H9 (cell line): Measurements from ENCODE around the gene RBM14. TPM values are rescaled to one million over a fixed set of nuclear protein-coding genes. Genes with fewer than 3 reads are reported as not detected.

Source experiments
- DNase-seq: peaks from one replicate; pipeline ENCODE4 v3.0.0-alpha.2; 2017
- H2AFZ ChIP-seq: one replicate; pipeline ENCODE4 v1.6.1; 2013; ENCODE audit warnings: mild to moderate bottlenecking, low read length, control low read depth, moderate library complexity
- H2AK5ac ChIP-seq: 2 replicates; pipeline ENCODE4 v1.6.1; 2013; ENCODE audit warnings: low read length, control low read depth, mixed read lengths; ENCODE audit not compliant: insufficient read length
- H2BK120ac ChIP-seq: one replicate; pipeline ENCODE4 v1.6.1; 2013; ENCODE audit warnings: low read depth, mild to moderate bottlenecking, low read length, control low read depth, inconsistent platforms; ENCODE audit not compliant: poor library complexity, severe bottlenecking
- H2BK12ac ChIP-seq: 2 replicates; pipeline ENCODE4 v1.6.1; 2013; ENCODE audit warnings: low read length, control low read depth, mixed read lengths, low read depth; ENCODE audit not compliant: insufficient read length
- H2BK15ac ChIP-seq: 2 replicates; pipeline ENCODE4 v1.6.1; 2013; ENCODE audit warnings: low read depth, low read length, control low read depth
- H2BK20ac ChIP-seq: one replicate; pipeline ENCODE4 v1.6.1; 2013; ENCODE audit warnings: low read depth, mild to moderate bottlenecking, low read length, control low read depth, inconsistent platforms; ENCODE audit not compliant: poor library complexity, severe bottlenecking
- H2BK5ac ChIP-seq: 2 replicates; pipeline ENCODE4 v1.6.1; 2013; ENCODE audit warnings: low read length, control low read depth, mixed read lengths; ENCODE audit not compliant: insufficient read length
- H3K14ac ChIP-seq: 2 replicates; pipeline ENCODE4 v1.6.1; 2013; ENCODE audit warnings: low read length, control low read depth; ENCODE audit not compliant: insufficient read depth
- H3K18ac ChIP-seq: 2 replicates; pipeline ENCODE4 v1.6.1; 2013; ENCODE audit warnings: low read depth, mild to moderate bottlenecking, mixed read lengths, low read length, control low read depth; ENCODE audit not compliant: insufficient read length
- H3K23ac ChIP-seq: 2 replicates; pipeline ENCODE4 v1.6.1; 2013; ENCODE audit warnings: low read length, control low read depth, mixed read lengths, low read depth; ENCODE audit not compliant: insufficient read length
- H3K23me2 ChIP-seq: 2 replicates; pipeline ENCODE4 v1.6.1; 2013; ENCODE audit warnings: low read depth, mild to moderate bottlenecking, mixed read lengths, low read length, control low read depth; ENCODE audit not compliant: insufficient read length, poor library complexity, severe bottlenecking
- H3K27ac ChIP-seq: 2 replicates; pipeline ENCODE4 v1.5.1; 2013; ENCODE audit warnings: low read length, control low read depth, mixed read lengths, low read depth; ENCODE audit not compliant: insufficient read length
- H3K27me3 ChIP-seq: 2 replicates; pipeline ENCODE4 v1.6.1; 2013; ENCODE audit warnings: low read length, control low read depth, inconsistent platforms; ENCODE audit not compliant: insufficient read depth
- H3K4ac ChIP-seq: 2 replicates; pipeline ENCODE4 v1.6.1; 2013; ENCODE audit warnings: low read depth, mild to moderate bottlenecking, control low read depth, inconsistent platforms, low read length, moderate library complexity
- H3K4me1 ChIP-seq: 2 replicates; pipeline ENCODE4 v1.6.1; 2013; ENCODE audit warnings: low read length, control low read depth, inconsistent platforms; ENCODE audit not compliant: insufficient read depth
- H3K4me2 ChIP-seq: 2 replicates; pipeline ENCODE4 v1.6.1; 2013; ENCODE audit warnings: low read length, control low read depth, mixed read lengths; ENCODE audit not compliant: insufficient read length, insufficient read depth
- H3K56ac ChIP-seq: 2 replicates; pipeline ENCODE4 v1.6.1; 2013; ENCODE audit warnings: low read depth, mild to moderate bottlenecking, mixed read lengths, low read length, control low read depth; ENCODE audit not compliant: insufficient read length
- H3K79me1 ChIP-seq: 2 replicates; pipeline ENCODE4 v1.6.1; 2013; ENCODE audit warnings: low read depth, mild to moderate bottlenecking, moderate library complexity, low read length, control low read depth, inconsistent platforms; ENCODE audit not compliant: insufficient read depth, poor library complexity, severe bottlenecking
- H3K79me2 ChIP-seq: 2 replicates; pipeline ENCODE4 v1.6.1; 2013; ENCODE audit warnings: low read length, control low read depth, inconsistent platforms; ENCODE audit not compliant: insufficient read depth
- H3K9ac ChIP-seq: 2 replicates; pipeline ENCODE4 v1.6.1; 2013; ENCODE audit warnings: low read length, control low read depth, mixed read lengths; ENCODE audit not compliant: insufficient read length; ENCODE audit errors: extremely low read depth
- H3K9me3 ChIP-seq: one replicate; pipeline ENCODE4 v1.6.1; 2013; ENCODE audit warnings: low read depth, low read length, inconsistent platforms; ENCODE audit not compliant: control insufficient read depth
- H3T11ph ChIP-seq: one replicate; pipeline ENCODE4 v1.6.1; 2013; ENCODE audit warnings: mild to moderate bottlenecking, low read length, control low read depth, inconsistent platforms
- H4K20me1 ChIP-seq: one replicate; pipeline ENCODE4 v1.6.1; 2013; ENCODE audit not compliant: control insufficient read depth, insufficient read length, insufficient read depth
- H4K5ac ChIP-seq: 2 replicates; pipeline ENCODE4 v1.6.1; 2013; ENCODE audit warnings: low read depth, mild to moderate bottlenecking, mixed read lengths, low read length, control low read depth; ENCODE audit not compliant: insufficient read length
- H4K8ac ChIP-seq: replicated peaks from 2 replicates; pipeline ENCODE4 v1.6.1; 2013; ENCODE audit warnings: low read length, control low read depth, mixed read lengths, low read depth; ENCODE audit not compliant: insufficient read length
- H4K91ac ChIP-seq: 2 replicates; pipeline ENCODE4 v1.6.1; 2013; ENCODE audit warnings: low read depth, mild to moderate bottlenecking, moderate library complexity, mixed read lengths, low read length, control low read depth; ENCODE audit not compliant: insufficient read length
- H3K27ac Mint-ChIP-seq, 3 experiments: 2 replicates in 2 of 3; 3 replicates in 1 of 3; pipeline ENCODE4 v1.8.0; 2020 to 2021; ENCODE audit warnings: mixed read lengths in 3 of 3, mild to moderate bottlenecking in 1 of 3, moderate library complexity in 1 of 3
- H3K27me3 Mint-ChIP-seq: 2 replicates; pipeline ENCODE4 v1.8.0; 2021; ENCODE audit warnings: low read depth, mild to moderate bottlenecking, moderate library complexity, mixed read lengths
- H3K36me3 Mint-ChIP-seq, 3 experiments: 2 replicates in 2 of 3; 3 replicates in 1 of 3; pipeline ENCODE4 v1.8.0; 2020 to 2021; ENCODE audit warnings: low read depth in 3 of 3, mixed read lengths in 3 of 3; ENCODE audit not compliant: insufficient read depth in 1 of 3
- H3K4me1 Mint-ChIP-seq, 2 experiments: 2 replicates each; pipeline ENCODE4 v1.8.0; 2020; ENCODE audit warnings: mixed read lengths in 2 of 2
- H3K4me3 Mint-ChIP-seq, 2 experiments: 2 replicates in 1 of 2; 3 replicates in 1 of 2; pipeline ENCODE4 v1.8.0; 2020 to 2021; ENCODE audit warnings: mild to moderate bottlenecking in 2 of 2, mixed read lengths in 2 of 2, moderate library complexity in 1 of 2
- H3K9me3 Mint-ChIP-seq, 2 experiments: 2 replicates in 1 of 2; 3 replicates in 1 of 2; pipeline ENCODE4 v1.8.0; 2020; ENCODE audit warnings: mild to moderate bottlenecking in 2 of 2, mixed read lengths in 2 of 2, moderate library complexity in 1 of 2
- WGBS: extraction: QIAGEN DNeasy Blood & Tissue Kit; methylation state at CpG from one replicate; pipeline ENCODE4 v1.1.7; 2013; ENCODE audit warnings: missing lambda C conversion rate, low lambda C conversion rate, mixed read lengths; ENCODE audit not compliant: insufficient read length; ENCODE audit errors: extremely low coverage; 5-methylcytosine and 5-hydroxymethylcytosine counted together
- total RNA-seq: library from RNA; stranded (reverse); gene quantifications from 2 replicates; pipeline ENCODE4 v1.2.1, GENCODE V29; 2021
- TF ChIP-seq, protein P1 (sequence below): fragments of 200-600 bp; sonication (generic); conservative IDR thresholded peaks from 3 replicates; pipeline ENCODE4 v1.8.0; 2021; ENCODE audit warnings: antibody characterized with exemption, mild to moderate bottlenecking

Gene RBM14
- total RNA-seq, 1 experiment from 2014 or later = 171 TPM

- H2BK15ac ChIP-seq = no peak overlapping the region
- H2BK20ac ChIP-seq = no peak overlapping the region
- TF ChIP-seq, protein P1, sequence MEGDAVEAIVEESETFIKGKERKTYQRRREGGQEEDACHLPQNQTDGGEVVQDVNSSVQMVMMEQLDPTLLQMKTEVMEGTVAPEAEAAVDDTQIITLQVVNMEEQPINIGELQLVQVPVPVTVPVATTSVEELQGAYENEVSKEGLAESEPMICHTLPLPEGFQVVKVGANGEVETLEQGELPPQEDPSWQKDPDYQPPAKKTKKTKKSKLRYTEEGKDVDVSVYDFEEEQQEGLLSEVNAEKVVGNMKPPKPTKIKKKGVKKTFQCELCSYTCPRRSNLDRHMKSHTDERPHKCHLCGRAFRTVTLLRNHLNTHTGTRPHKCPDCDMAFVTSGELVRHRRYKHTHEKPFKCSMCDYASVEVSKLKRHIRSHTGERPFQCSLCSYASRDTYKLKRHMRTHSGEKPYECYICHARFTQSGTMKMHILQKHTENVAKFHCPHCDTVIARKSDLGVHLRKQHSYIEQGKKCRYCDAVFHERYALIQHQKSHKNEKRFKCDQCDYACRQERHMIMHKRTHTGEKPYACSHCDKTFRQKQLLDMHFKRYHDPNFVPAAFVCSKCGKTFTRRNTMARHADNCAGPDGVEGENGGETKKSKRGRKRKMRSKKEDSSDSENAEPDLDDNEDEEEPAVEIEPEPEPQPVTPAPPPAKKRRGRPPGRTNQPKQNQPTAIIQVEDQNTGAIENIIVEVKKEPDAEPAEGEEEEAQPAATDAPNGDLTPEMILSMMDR = no peak
These were observed 33.5 kb downstream of the RBM14 start for GRCh38 chr11:66649903-66650302.

More at GRCh38 chr11:66649903-66650302, 33.5 kb downstream of the RBM14 start:
- Mint-ChIP-seq H3K36me3 (peaks cover 66 to 82% (median 81%) of the 10 kb centered on the region in 3 experiments), H3K9me3 (no peaks in the 10 kb centered on the region), H3K4me3 (no peak overlapping the region), H3K27me3 (no peaks in the 10 kb centered on the region; the same call in 1 of the 2 replicates), H3K27ac (0 out of 7 replicates have a peak overlapping the region, but pooled peaks of 1 of the 3 experiments have one; percentile 40), H3K4me1 (peaks cover 15% of the 10 kb centered on the region in 2 experiments)
- no peak overlapping the region for H4K5ac ChIP-seq
- H4K20me1 ChIP-seq = no peaks in the 10 kb centered on the region
- no peak overlapping the region for H4K8ac ChIP-seq
- no peak overlapping the region for H4K91ac ChIP-seq
- H3K27ac ChIP-seq = no peak overlapping the region
- H3K23me2 ChIP-seq = no peaks in the 10 kb centered on the region
- H3K27me3 ChIP-seq = no peaks in the 10 kb centered on the region
- H2BK120ac ChIP-seq = no peak overlapping the region
- no peak overlapping the region for H2BK5ac ChIP-seq
- H3K18ac ChIP-seq = no peak overlapping the region
- H3K79me1 ChIP-seq = peaks cover 12% of the 10 kb centered on the region
- H3K9me3 ChIP-seq = no peaks in the 10 kb centered on the region
- H2AFZ ChIP-seq = no peak overlapping the region
- no peak overlapping the region for H3K56ac ChIP-seq
- no peak for DNase-seq
- WGBS = no CpG with 5 or more reads among the region's 5 CpGs
- peaks cover 18% of the 10 kb centered on the region for H3K79me2 ChIP-seq
- no peaks in the 10 kb centered on the region for H3K4me1 ChIP-seq
- no peak overlapping the region for H2BK12ac ChIP-seq
- H2AK5ac ChIP-seq = no peak overlapping the region
- no peak overlapping the region for H3K4me2 ChIP-seq
- no peak overlapping the region for H3T11ph ChIP-seq
- H3K23ac ChIP-seq = no peak overlapping the region
- H3K4ac ChIP-seq = no peak overlapping the region
- no peak overlapping the region for H3K9ac ChIP-seq
- no peak overlapping the region for H3K14ac ChIP-seq
